Caco-2 (cell line): ENCODE results near the gene EDN1. TPM values are rescaled to one million over a fixed set of nuclear protein-coding genes. Genes with fewer than 3 reads are reported as not detected.

Experiments
- BruUV-seq: library from RNA; stranded (reverse); fragments of 400-500 nt; replicated peaks from 2 replicates; lab custom pipeline; 2021; lab: Mats Ljungman, UMichigan
- CTCF ChIA-PET: fragments of 300-600 bp; sonication (Branson Sonifier 250); formaldehyde crosslinking; loops from one replicate; lab custom pipeline; 2022; ENCODE audit warnings: antibody characterized with exemption; lab: Charles Lee
- POLR2A ChIA-PET: fragments of 300-600 bp; sonication (Branson Sonifier 250); formaldehyde crosslinking; loops from one replicate; lab custom pipeline; 2022; ENCODE audit warnings: antibody characterized with exemption; lab: Charles Lee
- DNase-seq, 2 experiments: peaks; one replicate each; pipeline versions ENCODE4 v3.0.0 to v3.0.0-alpha.2; 2020 to 2022
- H3K27me3 ChIP-seq: replicated peaks from 2 replicates; pipeline ENCODE4 v1.6.0; 2011; ENCODE audit warnings: low read length; ENCODE audit not compliant: control insufficient read depth, insufficient read depth
- H3K36me3 ChIP-seq: 2 replicates; pipeline ENCODE4 v1.5.1; 2011; ENCODE audit warnings: low read length; ENCODE audit not compliant: control insufficient read depth, insufficient read depth
- H3K4me1 ChIP-seq: fragments of 250-450 bp; sonication (Bioruptor Pico); 2 replicates; pipeline ENCODE4 v1.5.1; 2020; ENCODE audit warnings: mild to moderate bottlenecking
- H3K4me3 ChIP-seq: 2 replicates; pipeline ENCODE4 v1.5.1; 2011; ENCODE audit warnings: low read depth, mild to moderate bottlenecking, control low read depth, low read length
- H3K9me3 ChIP-seq: fragments of 250-450 bp; sonication (Bioruptor Pico); 2 replicates; pipeline ENCODE4 v1.5.1; 2020; ENCODE audit warnings: mild to moderate bottlenecking, moderate library complexity
- H3K27ac Mint-ChIP-seq: one replicate; pipeline ENCODE4 v1.8.0; 2022; ENCODE audit warnings: mixed read lengths; ENCODE audit not compliant: unreplicated experiment
- H3K27me3 Mint-ChIP-seq: one replicate; pipeline ENCODE4 v1.8.0; 2022; ENCODE audit warnings: mixed read lengths; ENCODE audit not compliant: insufficient read depth, unreplicated experiment
- H3K36me3 Mint-ChIP-seq: one replicate; pipeline ENCODE4 v1.8.0; 2022; ENCODE audit warnings: mild to moderate bottlenecking, mixed read lengths; ENCODE audit not compliant: insufficient read depth, unreplicated experiment
- H3K4me1 Mint-ChIP-seq: one replicate; pipeline ENCODE4 v1.8.0; 2022; ENCODE audit warnings: low read depth, mixed read lengths; ENCODE audit not compliant: unreplicated experiment
- H3K4me3 Mint-ChIP-seq: one replicate; pipeline ENCODE4 v1.8.0; 2022; ENCODE audit warnings: mild to moderate bottlenecking, moderate library complexity, mixed read lengths; ENCODE audit not compliant: unreplicated experiment
- H3K9me3 Mint-ChIP-seq: one replicate; pipeline ENCODE4 v1.8.0; 2022; ENCODE audit warnings: mixed read lengths; ENCODE audit not compliant: unreplicated experiment
- intact Hi-C: fragments of 100-400 bp; cut with micrococcal nuclease; formaldehyde crosslinking; loops from one replicate; pipeline ENCODE4 v1.10.0; 2022; ENCODE audit not compliant: unreplicated experiment
- total RNA-seq: library from RNA; stranded (reverse); gene quantifications from 2 replicates; pipeline ENCODE4 v1.2.3, GENCODE V29; 2022
- TF ChIP-seq, protein P1 (sequence below), 2 experiments: fragments of 200-600 bp in 1 of 2; IDR thresholded peaks; 1 replicate in 1 of 2; 2 replicates in 1 of 2; pipeline versions ENCODE4 v1.5.1 to v1.8.0; 2011 to 2022; ENCODE audit warnings: antibody characterized with exemption in 1 of 2, control low read depth in 1 of 2, inconsistent platforms in 1 of 2, low read depth in 1 of 2, low read length in 1 of 2, mild to moderate bottlenecking in 1 of 2, moderate library complexity in 1 of 2; ENCODE audit not compliant: insufficient read depth in 1 of 2, severe bottlenecking in 1 of 2, unreplicated experiment in 1 of 2

Gene EDN1
- total RNA-seq, 1 experiment from 2014 or later = 14.0 TPM

GRCh38 chr6:12266571-12266970 lies 23.6 kb upstream of the EDN1 start:
- ChIA-PET POLR2A (no interaction called here), CTCF (no interaction called here)
- no peak for DNase-seq
- H3K9me3 Mint-ChIP-seq = peaks cover 12% of the 10 kb centered on the region
- no peaks in the 10 kb centered on the region for H3K27me3 Mint-ChIP-seq
- no peaks in the 10 kb centered on the region for H3K36me3 Mint-ChIP-seq
- Histone ChIP-seq H3K27me3 (no peaks in the 10 kb centered on the region), H3K4me3 (no peak overlapping the region), H3K9me3 (no peaks in the 10 kb centered on the region), H3K36me3 (no peaks in the 10 kb centered on the region), H3K4me1 (no peaks in the 10 kb centered on the region)
- TF ChIP-seq, protein P1, sequence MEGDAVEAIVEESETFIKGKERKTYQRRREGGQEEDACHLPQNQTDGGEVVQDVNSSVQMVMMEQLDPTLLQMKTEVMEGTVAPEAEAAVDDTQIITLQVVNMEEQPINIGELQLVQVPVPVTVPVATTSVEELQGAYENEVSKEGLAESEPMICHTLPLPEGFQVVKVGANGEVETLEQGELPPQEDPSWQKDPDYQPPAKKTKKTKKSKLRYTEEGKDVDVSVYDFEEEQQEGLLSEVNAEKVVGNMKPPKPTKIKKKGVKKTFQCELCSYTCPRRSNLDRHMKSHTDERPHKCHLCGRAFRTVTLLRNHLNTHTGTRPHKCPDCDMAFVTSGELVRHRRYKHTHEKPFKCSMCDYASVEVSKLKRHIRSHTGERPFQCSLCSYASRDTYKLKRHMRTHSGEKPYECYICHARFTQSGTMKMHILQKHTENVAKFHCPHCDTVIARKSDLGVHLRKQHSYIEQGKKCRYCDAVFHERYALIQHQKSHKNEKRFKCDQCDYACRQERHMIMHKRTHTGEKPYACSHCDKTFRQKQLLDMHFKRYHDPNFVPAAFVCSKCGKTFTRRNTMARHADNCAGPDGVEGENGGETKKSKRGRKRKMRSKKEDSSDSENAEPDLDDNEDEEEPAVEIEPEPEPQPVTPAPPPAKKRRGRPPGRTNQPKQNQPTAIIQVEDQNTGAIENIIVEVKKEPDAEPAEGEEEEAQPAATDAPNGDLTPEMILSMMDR (IDR thresholded peaks at IDR 0.05; ENCODE audit: insufficient read depth in 1 of 2, low read depth in 1 of 2, low read length in 1 of 2, severe bottlenecking in 1 of 2, unreplicated experiment in 1 of 2) = no peak
- intact Hi-C loops = no loop called here
- H3K4me1 Mint-ChIP-seq = peaks cover 7% of the 10 kb centered on the region
- no TSS peak for BruUV-seq
- no peak overlapping the region for H3K4me3 Mint-ChIP-seq
- H3K27ac Mint-ChIP-seq = no peak overlapping the region

DNA sequence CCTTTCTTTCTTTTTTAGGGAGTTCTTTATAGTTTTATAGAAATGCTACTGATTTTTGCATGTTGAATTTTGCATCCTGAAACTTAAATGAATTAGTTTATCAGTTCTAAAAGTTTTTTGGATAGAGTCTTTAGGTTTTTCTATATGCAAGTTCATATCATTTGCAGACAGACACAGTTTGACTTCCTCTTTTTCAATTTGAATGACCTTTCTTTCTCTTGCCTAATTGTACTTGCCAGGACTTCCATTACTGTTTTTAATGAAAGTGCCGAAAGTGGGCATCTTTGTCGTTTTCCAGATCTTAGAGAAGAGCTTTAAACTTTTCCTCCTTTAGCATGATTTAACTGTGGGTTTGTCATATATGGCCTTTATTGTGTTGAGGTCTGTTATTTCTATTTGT lies 21.1 kb upstream of the EDN1 start:
- TF ChIP-seq, protein P1 (IDR thresholded peaks at IDR 0.05; ENCODE audit: insufficient read depth in 1 of 2, low read depth in 1 of 2, low read length in 1 of 2, severe bottlenecking in 1 of 2, unreplicated experiment in 1 of 2) = no peak
- no peaks in the 10 kb centered on the region for H3K4me1 Mint-ChIP-seq
- no peaks in the 10 kb centered on the region for H3K36me3 Mint-ChIP-seq
- H3K36me3 ChIP-seq = no peaks in the 10 kb centered on the region
- ChIA-PET POLR2A (no interaction called here), CTCF (no interaction called here)
- peaks cover 25% of the 10 kb centered on the region for H3K9me3 Mint-ChIP-seq
- no peaks in the 10 kb centered on the region for H3K27me3 ChIP-seq
- no peak overlapping the region for H3K27ac Mint-ChIP-seq
- H3K4me3 Mint-ChIP-seq = no peak overlapping the region
- H3K4me1 ChIP-seq = no peaks in the 10 kb centered on the region
- no peaks in the 10 kb centered on the region for H3K27me3 Mint-ChIP-seq
- intact Hi-C loops = no loop called here
- BruUV-seq = no TSS peak
- DNase-seq = no peak
- H3K4me3 ChIP-seq = no peak overlapping the region
- no peaks in the 10 kb centered on the region for H3K9me3 ChIP-seq

GRCh38 chr6:12270551-12271230 lies 19.5 kb upstream of the EDN1 start:
- Mint-ChIP-seq H3K4me1 (no peaks in the 10 kb centered on the region), H3K36me3 (no peaks in the 10 kb centered on the region), H3K27ac (no peak overlapping the region), H3K9me3 (peaks cover 19% of the 10 kb centered on the region), H3K4me3 (no peak overlapping the region), H3K27me3 (no peaks in the 10 kb centered on the region)
- Histone ChIP-seq H3K36me3 (no peaks in the 10 kb centered on the region), H3K9me3 (no peaks in the 10 kb centered on the region), H3K27me3 (no peaks in the 10 kb centered on the region), H3K4me1 (no peaks in the 10 kb centered on the region), H3K4me3 (no peak overlapping the region)
- TF ChIP-seq, protein P1 (IDR thresholded peaks at IDR 0.05; ENCODE audit: insufficient read depth in 1 of 2, low read depth in 1 of 2, low read length in 1 of 2, severe bottlenecking in 1 of 2, unreplicated experiment in 1 of 2) = no peak
- BruUV-seq = no TSS peak
- POLR2A ChIA-PET = no interaction called here
- intact Hi-C loops = no loop called here
- CTCF ChIA-PET = no interaction called here
- DNase-seq = no peak
